NK-92 treated with Interleukin-12 subunit alpha and Interleukin-12 subunit beta, amount 100 ng/mL, for 24 hours (cell line): Measurements from ENCODE around the gene OR4C3.
"Not testable (repeated sequence)": the region's sequence is repeated elsewhere in the genome, so short reads cannot be mapped to it uniquely, and the experiment has no call there.

Experiments used
- DNase-seq: peaks from one replicate; lab custom pipeline; 2025; lab: John Stamatoyannopoulos, UW

Gene OR4C3

GRCh38 chr11:48324620-48325019 is at the start of gene OR4C3:
TSS of gene OR4C3 (plus strand) at chr11:48324920. CDS start at chr11:48325022, 102 bp downstream.
- DNase-seq, result not testable (repeated sequence)

DNA sequence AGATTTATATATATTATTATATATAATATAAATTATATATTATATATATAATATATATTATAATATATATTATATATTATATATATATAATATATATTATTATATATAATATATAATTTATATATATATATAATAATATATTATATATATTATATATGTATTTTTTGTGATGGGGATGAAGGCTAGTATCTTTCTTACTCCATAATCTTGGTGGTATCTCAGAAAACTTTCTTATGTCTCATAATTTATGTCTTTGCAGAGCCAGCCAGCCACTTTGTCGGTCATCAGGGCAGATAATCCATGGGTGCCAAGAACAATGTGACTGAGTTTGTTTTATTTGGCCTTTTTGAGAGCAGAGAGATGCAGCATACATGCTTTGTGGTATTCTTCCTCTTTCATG is 18.8 kb upstream of the OR4C3 start, which contains the start of gene OR4S1:
Gene OR4S1 (plus strand): TSS at position 301 of the 400 bp plus-strand sequence. CDS start 0 bp downstream, at position 301.
- DNase-seq, result no peak

GRCh38 chr11:48307760-48308386 is 16.8 kb upstream of the OR4C3 start:
- peak; percentile 29 for DNase-seq

- not testable (repeated sequence) for DNase-seq
Measured at GRCh38 chr11:48313590-48313989, 11.1 kb upstream of the OR4C3 start.

DNA sequence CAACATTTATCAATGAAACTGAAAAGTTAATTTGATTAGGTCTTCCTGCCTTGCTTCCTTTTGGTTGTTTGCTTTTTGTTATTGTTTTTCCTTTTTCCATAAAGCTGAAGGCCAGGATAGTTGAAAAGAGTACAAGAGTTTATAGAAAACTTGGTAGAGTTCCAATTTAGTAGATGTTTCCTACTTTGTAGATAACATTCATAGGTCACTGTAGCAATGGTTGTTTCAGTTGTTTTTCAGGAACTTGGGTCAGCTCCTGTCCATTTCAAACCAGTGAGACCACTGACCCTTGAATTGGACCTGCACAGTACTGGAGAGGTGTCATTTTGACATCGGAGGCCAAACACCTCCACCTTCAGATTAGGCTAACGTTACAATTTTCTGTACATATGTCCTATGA is 4.9 kb upstream of the OR4C3 start:
- not testable (repeated sequence) for DNase-seq

DNA sequence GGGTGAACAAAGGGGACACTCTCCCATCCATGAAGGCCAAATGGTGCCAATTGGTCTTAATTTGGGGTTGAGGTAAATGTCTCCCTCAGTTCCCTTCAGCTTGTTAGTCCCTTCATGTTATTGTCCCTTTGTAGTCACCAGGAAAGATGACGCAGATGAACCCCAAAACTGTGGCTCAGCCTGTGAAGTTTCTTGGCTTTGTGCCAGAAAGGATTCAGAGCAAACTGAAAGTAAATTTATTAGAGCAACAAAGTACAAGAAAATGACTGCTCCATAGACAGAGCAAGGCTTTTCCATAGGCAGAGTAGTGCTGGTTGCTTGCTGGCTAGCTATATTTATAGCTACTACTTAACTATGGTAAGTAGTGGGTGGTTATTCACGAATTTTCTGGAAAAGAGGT is 16.7 kb downstream of the OR4C3 start:
- no peak for DNase-seq

GRCh38 chr11:48342505-48342904 is 17.8 kb downstream of the OR4C3 start:
- DNase-seq, result not testable (repeated sequence)

DNA sequence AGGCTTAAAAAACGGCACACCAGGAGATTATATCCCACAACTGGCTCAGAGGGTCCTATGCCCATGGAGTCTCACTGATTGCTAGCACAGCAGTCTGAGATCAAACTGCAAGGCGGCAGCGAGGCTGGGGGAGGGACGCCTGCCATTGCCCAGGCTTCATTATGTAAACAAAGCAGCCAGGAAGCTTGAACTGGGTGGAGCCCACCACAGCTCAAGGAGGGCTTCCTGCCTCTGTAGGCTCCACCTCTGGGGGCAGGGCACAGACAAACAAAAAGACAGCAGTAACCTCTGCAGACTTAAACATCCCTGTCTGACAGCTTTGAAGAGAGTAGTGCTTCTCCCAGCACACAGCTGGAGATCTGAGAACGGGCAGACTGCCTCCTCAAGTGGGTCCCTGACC is 21.6 kb downstream of the OR4C3 start:
- not testable (repeated sequence) for DNase-seq

DNA sequence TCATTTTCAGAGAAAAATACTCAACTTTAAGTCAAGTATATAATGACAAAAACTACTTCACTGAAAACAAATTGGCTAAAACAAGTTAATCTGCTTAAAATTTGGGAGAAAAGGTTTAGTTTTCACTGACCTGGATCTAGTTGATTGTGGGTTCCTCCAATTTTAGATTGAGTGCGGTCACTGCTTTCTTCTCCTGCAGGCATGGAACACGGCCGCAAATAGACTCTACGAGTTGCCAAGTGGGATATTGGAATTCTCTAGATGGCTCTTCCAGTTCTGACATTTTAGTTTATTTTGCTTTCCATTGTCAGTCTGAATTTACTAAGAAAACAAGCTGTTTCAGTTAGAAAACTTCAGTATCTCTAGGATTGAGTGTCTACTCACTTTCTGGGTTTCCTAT is 29.3 kb downstream of the OR4C3 start:
- DNase-seq, result no peak

GRCh38 chr11:48354677-48355076 is 30.0 kb downstream of the OR4C3 start:
- DNase-seq, result no peak

GRCh38 chr11:48361289-48361688 is 36.6 kb downstream of the OR4C3 start:
- not testable (repeated sequence) for DNase-seq

DNA sequence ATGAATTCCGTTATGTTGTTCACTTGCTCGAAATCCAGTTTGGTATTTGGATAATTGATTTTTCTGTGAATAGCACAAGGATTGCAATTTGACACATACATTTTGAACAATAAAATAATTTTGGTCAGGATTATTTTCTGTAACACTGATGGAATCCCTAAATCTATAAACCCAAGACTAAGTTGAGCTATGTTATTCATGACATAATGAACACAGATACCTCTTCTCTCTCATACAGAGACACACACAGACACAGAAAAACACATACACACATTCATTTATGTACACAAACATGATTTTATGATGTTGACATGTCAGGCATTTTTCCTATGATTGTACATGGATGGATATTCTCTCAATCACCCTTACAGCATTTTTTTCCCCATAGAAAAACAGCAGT is 41.6 kb downstream of the OR4C3 start, which contains the start of gene OR4C5:
Gene OR4C5 (minus strand): TSS at position 101 of the 400 bp plus-strand sequence. CDS start 0 bp downstream, at position 101.
- no peak for DNase-seq
